Keratinocyte (primary cell): Measurements from ENCODE around the gene EMX2. TPM values are rescaled to one million over a fixed set of nuclear protein-coding genes. Genes with fewer than 3 reads are reported as not detected.

Experiments used
- DNase-seq: peaks from one replicate; pipeline ENCODE4 v3.0.0-alpha.2; 2011; ENCODE audit warnings: low read depth, missing footprints, low spot score
- FAIRE-seq: peaks from 2 replicates; lab custom pipeline; 2011; peaks lifted over from hg19 to GRCh38; lab: Jason Lieb, UNC
- H2AFZ ChIP-seq: 2 replicates; pipeline ENCODE4 v1.6.0; 2012; ENCODE audit warnings: low read length, control low read depth, inconsistent platforms; ENCODE audit not compliant: control insufficient read depth
- H3K27ac ChIP-seq: 2 replicates; pipeline ENCODE4 v1.5.1; 2011; ENCODE audit warnings: low read length; ENCODE audit not compliant: control insufficient read depth, insufficient read depth
- H3K27me3 ChIP-seq: 3 replicates; pipeline ENCODE4 v1.6.0; 2011; ENCODE audit warnings: low read length; ENCODE audit not compliant: control insufficient read depth, insufficient read depth; ENCODE audit errors: extremely low read depth
- H3K36me3 ChIP-seq, 2 experiments: 2 replicates in 1 of 2; 3 replicates in 1 of 2; pipeline ENCODE4 v1.5.1; 2011; ENCODE audit warnings: low read length in 2 of 2, mild to moderate bottlenecking in 1 of 2; ENCODE audit not compliant: control insufficient read depth in 2 of 2, insufficient read depth in 2 of 2; ENCODE audit errors: extremely low read depth in 1 of 2
- H3K4me1 ChIP-seq: 3 replicates; pipeline ENCODE4 v1.5.1; 2011; ENCODE audit warnings: low read length; ENCODE audit not compliant: control insufficient read depth, insufficient read depth; ENCODE audit errors: extremely low read depth
- H3K4me2 ChIP-seq: 3 replicates; pipeline ENCODE4 v1.6.0; 2011; ENCODE audit warnings: low read depth, low read length; ENCODE audit not compliant: control insufficient read depth, insufficient read depth; ENCODE audit errors: extremely low read depth
- H3K4me3 ChIP-seq, 3 experiments: fragments of 200-600 bp in 1 of 3; sonication (generic) in 1 of 3; 2 replicates in 2 of 3; 3 replicates in 1 of 3; pipeline ENCODE4 v1.5.1; 2011 to 2016; ENCODE audit warnings: low read length in 3 of 3, mild to moderate bottlenecking in 3 of 3, control low read depth in 2 of 3, inconsistent platforms in 1 of 3, low read depth in 1 of 3, mixed read lengths in 1 of 3, mixed run types in 1 of 3, moderate library complexity in 1 of 3; ENCODE audit not compliant: control insufficient read depth in 2 of 3, insufficient read depth in 2 of 3; ENCODE audit errors: extremely low read depth in 1 of 3
- H3K79me2 ChIP-seq: 2 replicates; pipeline ENCODE4 v1.6.0; 2012; ENCODE audit warnings: low read length; ENCODE audit not compliant: control insufficient read depth, insufficient read depth
- H3K9ac ChIP-seq: 3 replicates; pipeline ENCODE4 v1.6.0; 2011; ENCODE audit warnings: low read length; ENCODE audit not compliant: control insufficient read depth, insufficient read depth; ENCODE audit errors: extremely low read depth
- H3K9me1 ChIP-seq: 3 replicates; pipeline ENCODE4 v1.6.0; 2011; ENCODE audit warnings: low read length; ENCODE audit not compliant: control insufficient read depth, insufficient read depth; ENCODE audit errors: extremely low read depth
- H3K9me3 ChIP-seq: 2 replicates; pipeline ENCODE4 v1.5.1; 2012; ENCODE audit warnings: low read depth, low read length; ENCODE audit not compliant: control insufficient read depth
- H4K20me1 ChIP-seq: 3 replicates; pipeline ENCODE4 v1.6.0; 2011; ENCODE audit warnings: low read length; ENCODE audit not compliant: control insufficient read depth, insufficient read depth; ENCODE audit errors: extremely low read depth
- CTCF ChIP-seq, 3 experiments: IDR thresholded peaks in 1 of 3; conservative IDR thresholded peaks in 1 of 3; optimal IDR thresholded peaks in 1 of 3; 2 replicates in 2 of 3; 3 replicates in 1 of 3; pipeline versions ENCODE3 to v1.5.1; 2011; ENCODE audit warnings: low read length in 3 of 3, mild to moderate bottlenecking in 3 of 3, moderate library complexity in 2 of 3, control low read depth in 1 of 3, inconsistent platforms in 1 of 3; ENCODE audit not compliant: insufficient read depth in 2 of 3; ENCODE audit errors: extremely low read depth in 1 of 3
- EZH2 ChIP-seq: IDR thresholded peaks from one replicate; pipeline ENCODE4 v1.6.1; 2012; ENCODE audit warnings: inconsistent platforms, mild to moderate bottlenecking, low read length, moderate library complexity
- dilution Hi-C: fragments of 300-500 bp; cut with MboI; formaldehyde crosslinking; loops from one replicate; pipeline ENCODE4 v1.7.0; 2020; ENCODE audit warnings: low sequenced_read_pairs; ENCODE audit not compliant: extremely low pct_ligation_motif_present
- polyA plus RNA-seq, 5 experiments: library from polyadenylated mRNA; depleted of rRNA in 3 of 5; stranded (reverse) in 3 of 5; stranded (forward) in 1 of 5; unstranded in 1 of 5; fragments of >200 nt; gene quantifications; 1 replicate in 1 of 5; 2 replicates in 3 of 5; 3 replicates in 1 of 5; pipeline versions ENCODE4 v1.2.1 to v1.2.3, GENCODE V29; 2011 to 2012; ENCODE audit warnings: missing spikeins in 2 of 5, low read depth in 1 of 5, low replicate concordance in 1 of 5

The EMX2 gene
- polyA plus RNA-seq, 1 donor (not counting 4 experiments of a cell fraction or from before 2014, with no cell fraction given), result 2.8 TPM

- TF ChIP-seq EZH2 (no peak), CTCF (optimal IDR thresholded peaks at IDR 0.05 in 1 of 3, IDR thresholded peaks at IDR 0.05 in 1 of 3, conservative IDR thresholded peaks at IDR 0.05 in 1 of 3; ENCODE audit: extremely low read depth in 1 of 3, insufficient read depth in 2 of 3, low read length in 3 of 3) (no peak)
- no peaks in the 10 kb centered on the region for H3K79me2 ChIP-seq
- no peak overlapping the region for H3K4me3 ChIP-seq
- H3K9ac ChIP-seq, result no peak overlapping the region
- H3K36me3 ChIP-seq, result no peaks in the 10 kb centered on the region
- no peaks in the 10 kb centered on the region for H4K20me1 ChIP-seq
- H3K27ac ChIP-seq, result no peak overlapping the region
- no peak overlapping the region for H2AFZ ChIP-seq
- DNase-seq (no peak), FAIRE-seq (no peak)
- H3K9me3 ChIP-seq, result no peaks in the 10 kb centered on the region
- dilution Hi-C loops, result no loop called here
- H3K27me3 ChIP-seq, result peaks cover 8% of the 10 kb centered on the region
- H3K9me1 ChIP-seq, result no peaks in the 10 kb centered on the region
- H3K4me1 ChIP-seq, result no peaks in the 10 kb centered on the region
- no peak overlapping the region for H3K4me2 ChIP-seq
Observed at GRCh38 chr10:117532451-117533107, 10.0 kb upstream of the EMX2 start.

GRCh38 chr10:117533507-117534281 is 8.9 kb upstream of the EMX2 start:
- Histone ChIP-seq H3K27me3 (peaks cover 8% of the 10 kb centered on the region), H3K79me2 (no peaks in the 10 kb centered on the region), H3K4me1 (peaks cover 5% of the 10 kb centered on the region), H3K9ac (no peak overlapping the region), H2AFZ (no peak overlapping the region), H3K36me3 (no peaks in the 10 kb centered on the region), H3K9me3 (no peaks in the 10 kb centered on the region), H3K4me2 (no peak overlapping the region), H3K9me1 (no peaks in the 10 kb centered on the region), H3K27ac (no peak overlapping the region), H3K4me3 (no peak overlapping the region), H4K20me1 (no peaks in the 10 kb centered on the region)
- FAIRE-seq (no peak), DNase-seq (no peak)
- TF ChIP-seq EZH2 (no peak), CTCF (optimal IDR thresholded peaks at IDR 0.05 in 1 of 3, IDR thresholded peaks at IDR 0.05 in 1 of 3, conservative IDR thresholded peaks at IDR 0.05 in 1 of 3; ENCODE audit: extremely low read depth in 1 of 3, insufficient read depth in 2 of 3, low read length in 3 of 3) (no peak)
- dilution Hi-C loops, result no loop called here
